ENCODE results near the gene MAPK4. TPM values are rescaled to one million over a fixed set of nuclear protein-coding genes. Genes with fewer than 3 reads are reported as not detected.

MAPK4 gene
- total RNA-seq, 1 experiment from 2014 or later, result 0.21 TPM

GRCh38 chr18:50757358-50757757 is 197.5 kb downstream of the MAPK4 start:
- Mint-ChIP-seq H3K27me3 (ENCODE audit: insufficient read depth, unreplicated experiment) (peaks cover 63% of the 10 kb centered on the region), H3K4me3 (ENCODE audit: unreplicated experiment) (no peak overlapping the region), H3K36me3 (ENCODE audit: insufficient read depth, unreplicated experiment) (no peaks in the 10 kb centered on the region), H3K4me1 (ENCODE audit: insufficient read depth, unreplicated experiment) (no peaks in the 10 kb centered on the region), H3K9me3 (ENCODE audit: unreplicated experiment) (no peaks in the 10 kb centered on the region), H3K27ac (ENCODE audit: low read depth, unreplicated experiment) (no peak overlapping the region)
- intact Hi-C loops (cut with micrococcal nuclease), result no loop called here
- ChIA-PET POLR2A (no interaction called here), CTCF (interaction anchor here (0.6 to 0.9 kb wide), 2 partner anchors 252 to 309 kb away, joined by 3 read pairs; no protein-coding TSS in a partner anchor)
- BruUV-seq (replicated peaks), result no TSS peak
- no peak for DNase-seq (ENCODE audit: unreplicated experiment)
- TF ChIP-seq CTCF (IDR thresholded peaks at IDR 0.05; ENCODE audit: unreplicated experiment), result no peak

- Mint-ChIP-seq H3K27me3 (ENCODE audit: insufficient read depth, unreplicated experiment) (peaks cover 19% of the 10 kb centered on the region), H3K27ac (ENCODE audit: low read depth, unreplicated experiment) (no peak overlapping the region), H3K4me3 (ENCODE audit: unreplicated experiment) (no peak overlapping the region), H3K4me1 (ENCODE audit: insufficient read depth, unreplicated experiment) (no peaks in the 10 kb centered on the region), H3K36me3 (ENCODE audit: insufficient read depth, unreplicated experiment) (no peaks in the 10 kb centered on the region), H3K9me3 (ENCODE audit: unreplicated experiment) (peaks cover 10% of the 10 kb centered on the region)
- no TSS peak for BruUV-seq (replicated peaks)
- intact Hi-C loops (cut with micrococcal nuclease), result no loop called here
- CTCF ChIA-PET, result no interaction called here
- no peak for TF ChIP-seq CTCF (IDR thresholded peaks at IDR 0.05; ENCODE audit: unreplicated experiment)
- DNase-seq (ENCODE audit: unreplicated experiment), result no peak
- POLR2A ChIA-PET, result no interaction called here
These were observed 209.6 kb downstream of the MAPK4 start for GRCh38 chr18:50769463-50769862.

GRCh38 chr18:50775207-50775606 is 215.3 kb downstream of the MAPK4 start:
- POLR2A ChIA-PET, result no interaction called here
- no peak for TF ChIP-seq CTCF (IDR thresholded peaks at IDR 0.05; ENCODE audit: unreplicated experiment)
- H3K27me3 Mint-ChIP-seq (ENCODE audit: insufficient read depth, unreplicated experiment), result peaks cover 29% of the 10 kb centered on the region

GRCh38 chr18:50775726-50776125 is 215.8 kb downstream of the MAPK4 start:
- DNase-seq (ENCODE audit: unreplicated experiment), result no peak
- no peaks in the 10 kb centered on the region for H3K36me3 Mint-ChIP-seq (ENCODE audit: insufficient read depth, unreplicated experiment)
- no peak overlapping the region for H3K4me3 Mint-ChIP-seq (ENCODE audit: unreplicated experiment)
- ChIA-PET POLR2A (no interaction called here), CTCF (interaction anchor here (0.7 kb wide), 1 partner anchor 9 kb away, joined by 4 read pairs; no protein-coding TSS in a partner anchor)
- BruUV-seq (replicated peaks), result no TSS peak
- no peaks in the 10 kb centered on the region for H3K9me3 Mint-ChIP-seq (ENCODE audit: unreplicated experiment)
- H3K27me3 Mint-ChIP-seq (ENCODE audit: insufficient read depth, unreplicated experiment), result peaks cover 34% of the 10 kb centered on the region
- TF ChIP-seq CTCF (IDR thresholded peaks at IDR 0.05; ENCODE audit: unreplicated experiment), result no peak
- no peaks in the 10 kb centered on the region for H3K4me1 Mint-ChIP-seq (ENCODE audit: insufficient read depth, unreplicated experiment)
- no peak overlapping the region for H3K27ac Mint-ChIP-seq (ENCODE audit: low read depth, unreplicated experiment)
- intact Hi-C loops (cut with micrococcal nuclease), result no loop called here

More at GRCh38 chr18:50775207-50775606, 215.3 kb downstream of the MAPK4 start:
- no TSS peak for BruUV-seq (replicated peaks)
- Mint-ChIP-seq H3K36me3 (ENCODE audit: insufficient read depth, unreplicated experiment) (no peaks in the 10 kb centered on the region), H3K27ac (ENCODE audit: low read depth, unreplicated experiment) (no peak overlapping the region), H3K4me3 (ENCODE audit: unreplicated experiment) (no peak overlapping the region), H3K9me3 (ENCODE audit: unreplicated experiment) (no peaks in the 10 kb centered on the region), H3K4me1 (ENCODE audit: insufficient read depth, unreplicated experiment) (no peaks in the 10 kb centered on the region)
- intact Hi-C loops (cut with micrococcal nuclease), result no loop called here
- no peak for DNase-seq (ENCODE audit: unreplicated experiment)
- CTCF ChIA-PET, result no interaction called here
